Stimulated activated CD4-positive, alpha-beta T cell treated with anti-CD3 and anti-CD28 coated beads, Interleukin-1b, Interleukin-23, amount 100 ng/mL, for 4 hours (primary cell): ENCODE data around the gene SLITRK6.
"Not testable (repeated sequence)": the region's sequence is repeated elsewhere in the genome, so short reads cannot be mapped to it uniquely, and the experiment has no call there.

Experiments
- DNase-seq, 2 donors: peaks; one replicate each; pipeline ENCODE4 v3.0.0-alpha.2; 2020; ENCODE audit warnings: low read depth in 2 of 2

SLITRK6 gene, protein sequence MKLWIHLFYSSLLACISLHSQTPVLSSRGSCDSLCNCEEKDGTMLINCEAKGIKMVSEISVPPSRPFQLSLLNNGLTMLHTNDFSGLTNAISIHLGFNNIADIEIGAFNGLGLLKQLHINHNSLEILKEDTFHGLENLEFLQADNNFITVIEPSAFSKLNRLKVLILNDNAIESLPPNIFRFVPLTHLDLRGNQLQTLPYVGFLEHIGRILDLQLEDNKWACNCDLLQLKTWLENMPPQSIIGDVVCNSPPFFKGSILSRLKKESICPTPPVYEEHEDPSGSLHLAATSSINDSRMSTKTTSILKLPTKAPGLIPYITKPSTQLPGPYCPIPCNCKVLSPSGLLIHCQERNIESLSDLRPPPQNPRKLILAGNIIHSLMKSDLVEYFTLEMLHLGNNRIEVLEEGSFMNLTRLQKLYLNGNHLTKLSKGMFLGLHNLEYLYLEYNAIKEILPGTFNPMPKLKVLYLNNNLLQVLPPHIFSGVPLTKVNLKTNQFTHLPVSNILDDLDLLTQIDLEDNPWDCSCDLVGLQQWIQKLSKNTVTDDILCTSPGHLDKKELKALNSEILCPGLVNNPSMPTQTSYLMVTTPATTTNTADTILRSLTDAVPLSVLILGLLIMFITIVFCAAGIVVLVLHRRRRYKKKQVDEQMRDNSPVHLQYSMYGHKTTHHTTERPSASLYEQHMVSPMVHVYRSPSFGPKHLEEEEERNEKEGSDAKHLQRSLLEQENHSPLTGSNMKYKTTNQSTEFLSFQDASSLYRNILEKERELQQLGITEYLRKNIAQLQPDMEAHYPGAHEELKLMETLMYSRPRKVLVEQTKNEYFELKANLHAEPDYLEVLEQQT

DNA sequence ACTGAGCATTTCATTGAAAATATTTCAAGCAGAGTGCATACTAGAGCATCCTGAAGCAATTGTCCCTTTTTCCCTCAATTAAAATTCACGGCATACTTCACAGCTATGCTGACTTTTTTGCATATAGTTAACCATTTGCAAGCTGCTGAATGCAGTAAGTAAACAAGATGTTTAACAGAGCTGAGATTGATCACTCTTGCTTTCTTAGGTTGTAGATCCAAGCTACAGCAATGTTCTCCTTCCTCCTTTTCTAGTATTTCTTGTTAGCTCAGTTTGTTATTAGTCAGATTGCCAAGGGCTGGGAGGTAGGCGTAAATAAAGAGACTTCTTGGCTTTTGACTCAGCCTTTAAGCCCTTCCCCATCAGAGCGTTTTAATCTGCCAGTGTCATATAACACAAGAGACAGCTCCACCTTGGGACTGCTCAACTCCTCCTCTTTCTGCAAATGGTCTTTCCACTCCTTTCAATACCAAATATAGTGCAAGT, at the start of gene SLITRK6:
Gene SLITRK6 (minus strand): TSS at position 323 of the 486 bp plus-strand sequence. CDS start 2,911 bp downstream, outside the sequence.
- DNase-seq, result no peak

DNA sequence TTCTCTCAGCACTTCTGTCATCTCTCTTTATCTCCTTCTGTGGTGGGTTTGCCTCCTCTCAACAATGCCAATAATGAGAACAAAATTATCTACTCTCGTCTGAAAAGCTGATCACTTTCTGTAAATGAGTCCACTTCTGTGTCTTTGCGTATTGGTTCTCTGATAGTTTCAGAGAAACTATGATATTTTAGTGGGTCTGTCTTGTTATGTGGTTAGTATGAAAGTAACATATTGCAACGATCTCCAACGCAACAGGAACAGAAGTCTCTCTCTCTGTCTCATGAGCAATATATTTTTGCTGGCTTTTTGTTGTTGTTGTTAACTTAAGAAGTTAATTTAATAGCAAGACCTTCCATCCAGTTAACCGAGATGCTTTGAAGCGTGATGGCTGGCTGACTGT, 47.8 kb upstream of the SLITRK6 start:
- no peak for DNase-seq

DNA sequence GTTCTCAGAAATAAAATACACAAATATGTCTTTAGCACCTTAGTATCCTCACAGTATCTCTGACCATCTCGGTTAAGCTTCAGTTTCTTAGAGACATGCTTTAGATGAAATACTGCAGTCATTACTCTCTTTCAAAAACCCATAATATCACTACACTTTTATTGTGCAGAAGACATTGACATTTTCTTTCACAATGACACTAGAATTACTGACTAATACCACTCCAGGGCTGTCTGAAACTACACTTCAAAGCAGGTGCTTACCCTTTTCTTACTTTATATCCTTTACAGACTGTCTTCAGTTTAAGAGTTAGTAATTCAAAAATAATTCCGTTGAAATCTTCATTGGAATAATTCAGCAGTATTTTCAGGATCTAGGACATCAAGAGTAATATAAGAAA, 42.2 kb upstream of the SLITRK6 start:
- DNase-seq, result no peak

DNA sequence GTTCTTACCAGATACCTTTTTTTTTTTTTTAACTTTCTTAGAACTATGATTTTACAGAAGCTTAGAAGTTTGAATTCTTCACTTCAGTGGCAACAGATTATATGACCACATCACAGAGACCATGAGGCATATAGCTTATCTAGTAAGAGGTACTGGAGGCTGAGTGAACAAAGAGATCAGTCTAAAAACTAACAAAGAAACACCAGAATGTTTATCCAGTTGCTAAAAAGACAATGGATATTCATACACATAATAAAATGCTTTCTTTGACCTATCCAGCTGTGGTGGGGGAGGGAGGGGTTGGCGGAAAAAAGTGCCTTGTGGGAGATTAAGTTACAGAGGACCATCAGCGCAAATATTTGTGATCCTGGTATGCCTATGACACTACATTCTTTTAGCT, 34.7 kb upstream of the SLITRK6 start:
- DNase-seq, result no peak

DNA sequence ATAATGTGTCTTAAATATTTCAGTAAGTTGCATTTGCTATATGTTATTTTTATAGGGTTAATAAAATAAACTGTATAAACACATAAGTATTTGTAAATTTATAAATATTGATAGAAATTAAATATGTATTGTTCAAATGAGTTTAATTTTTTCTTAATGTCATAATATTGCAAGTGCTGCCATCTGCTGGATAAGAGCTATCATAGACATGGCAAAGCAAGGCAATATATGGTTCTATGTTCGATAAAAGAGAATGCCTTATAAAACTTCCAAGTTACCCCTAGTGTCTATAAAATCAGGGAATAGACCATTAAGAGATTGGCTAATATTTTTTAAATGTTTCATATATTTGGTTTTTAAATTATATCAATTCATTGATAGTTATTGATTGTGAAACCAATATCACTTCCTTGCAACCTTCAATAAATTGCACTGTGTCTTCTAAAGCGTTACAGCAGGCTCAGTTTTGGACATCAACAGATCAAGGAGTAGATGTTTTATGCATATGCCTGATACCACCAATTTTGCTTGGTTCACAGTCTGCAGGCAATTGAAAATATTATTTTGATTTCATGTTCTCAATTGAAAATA, 29.0 kb upstream of the SLITRK6 start:
- DNase-seq, result no peak

DNA sequence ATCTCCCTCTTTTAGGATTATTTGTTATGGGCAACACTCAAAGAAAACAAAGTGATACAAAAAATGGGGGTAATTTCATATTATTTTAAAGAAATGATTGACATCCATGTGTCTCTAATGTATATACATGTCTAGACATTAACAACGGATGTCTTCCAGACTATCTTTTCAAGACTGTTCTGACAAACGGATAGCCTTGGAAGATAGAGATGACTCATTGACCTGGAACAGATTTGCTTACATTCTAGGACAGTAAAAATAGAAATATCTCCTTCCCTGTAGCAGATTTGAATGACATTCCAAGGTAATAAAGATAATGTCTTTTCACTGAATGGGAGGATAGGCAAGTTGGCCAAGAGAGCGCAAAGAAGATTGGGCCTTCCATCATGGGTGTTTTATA, 26.2 kb upstream of the SLITRK6 start:
- no peak for DNase-seq

DNA sequence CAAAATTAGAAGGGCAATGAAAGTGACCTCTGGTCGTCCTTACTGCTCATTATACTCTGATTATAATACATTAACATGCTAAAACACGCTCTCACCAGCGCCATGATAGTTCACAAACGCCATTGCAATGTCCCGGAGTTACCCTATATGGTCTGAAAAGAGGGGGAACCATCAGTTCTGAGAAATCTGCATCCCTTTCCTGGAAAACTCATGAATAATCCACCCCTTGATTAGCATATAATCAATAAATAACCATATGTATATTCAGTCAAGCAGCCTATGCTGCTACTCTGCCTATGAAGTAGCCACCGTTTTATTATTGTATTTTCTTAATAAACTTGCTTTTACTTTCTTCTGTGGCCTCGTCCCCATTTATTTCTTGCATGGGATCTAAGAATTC, 24.6 kb upstream of the SLITRK6 start:
- DNase-seq, result no peak

DNA sequence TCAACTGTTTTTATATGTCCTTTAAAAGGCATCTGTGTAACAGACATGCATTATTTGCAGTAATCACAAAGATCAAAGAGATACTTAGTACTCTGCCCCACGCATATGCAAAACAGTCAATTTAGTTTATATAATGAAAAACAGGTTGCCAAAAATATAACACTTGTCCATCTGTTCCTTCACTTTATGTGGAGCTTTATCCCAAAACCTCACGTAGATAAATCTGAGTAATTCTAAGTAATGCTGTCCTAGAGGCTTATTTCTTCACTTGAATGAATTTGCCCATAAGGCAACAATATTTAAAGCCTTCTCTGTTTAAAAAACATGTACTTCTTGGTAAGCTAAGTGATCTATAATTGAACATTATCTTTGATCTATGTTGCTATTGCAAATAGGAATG, 20.3 kb upstream of the SLITRK6 start:
- no peak for DNase-seq

DNA sequence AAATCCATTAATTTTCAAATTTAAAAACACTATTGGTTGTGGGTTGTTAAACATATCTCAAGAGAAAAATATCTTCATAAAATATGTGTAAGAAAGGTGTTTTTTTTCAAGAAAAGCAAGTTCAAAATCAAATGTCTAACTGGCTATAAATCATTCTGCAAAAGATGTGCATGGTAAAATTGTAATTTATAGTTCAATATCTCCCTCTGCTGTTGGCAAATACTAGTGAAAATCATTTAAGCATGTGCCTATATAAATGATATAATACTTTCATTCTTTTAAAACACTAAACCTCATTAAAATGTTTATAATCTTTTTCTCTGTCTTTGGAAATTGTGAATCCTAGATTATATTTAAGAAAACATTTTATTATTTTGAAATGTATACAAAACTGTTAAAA, 17.2 kb upstream of the SLITRK6 start:
- DNase-seq, result no peak

DNA sequence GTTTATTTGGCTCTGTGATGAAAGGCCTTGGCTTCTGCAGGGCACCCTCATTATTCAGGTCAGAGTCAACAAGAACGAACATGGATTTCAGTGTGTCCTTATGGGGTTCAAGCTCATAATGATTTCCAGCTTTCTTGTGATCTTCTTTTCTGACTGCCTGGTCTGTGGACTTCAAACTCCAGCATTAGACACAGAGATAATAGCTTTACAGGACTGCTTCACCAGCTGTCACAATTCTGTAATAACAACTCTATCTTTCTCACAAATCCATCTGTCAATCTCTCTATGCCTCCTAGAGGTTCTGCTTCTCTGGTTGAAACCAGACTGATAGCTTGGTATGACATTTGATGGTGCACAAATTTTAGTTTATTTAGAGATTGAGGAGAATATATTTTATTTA, 13.1 kb upstream of the SLITRK6 start:
- DNase-seq, result no peak

DNA sequence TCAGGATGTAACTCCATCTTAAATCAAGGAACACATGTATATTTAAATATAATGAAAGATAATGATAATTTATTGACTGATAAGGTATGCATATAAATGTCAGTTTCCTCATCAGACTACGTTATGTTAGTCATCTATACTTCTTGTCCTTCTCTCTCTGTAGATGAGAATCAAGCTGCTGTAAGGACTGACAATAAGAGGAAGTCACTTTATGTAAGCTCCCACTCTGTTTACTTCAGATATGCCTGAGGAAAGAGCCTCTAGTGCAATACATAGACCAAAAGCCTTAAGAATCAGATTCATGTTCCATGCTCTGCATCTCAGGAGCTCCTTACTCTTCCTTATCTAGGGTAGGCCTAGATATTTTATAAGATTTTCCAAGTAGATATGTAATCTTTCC, 9.6 kb upstream of the SLITRK6 start:
- DNase-seq, result no peak

DNA sequence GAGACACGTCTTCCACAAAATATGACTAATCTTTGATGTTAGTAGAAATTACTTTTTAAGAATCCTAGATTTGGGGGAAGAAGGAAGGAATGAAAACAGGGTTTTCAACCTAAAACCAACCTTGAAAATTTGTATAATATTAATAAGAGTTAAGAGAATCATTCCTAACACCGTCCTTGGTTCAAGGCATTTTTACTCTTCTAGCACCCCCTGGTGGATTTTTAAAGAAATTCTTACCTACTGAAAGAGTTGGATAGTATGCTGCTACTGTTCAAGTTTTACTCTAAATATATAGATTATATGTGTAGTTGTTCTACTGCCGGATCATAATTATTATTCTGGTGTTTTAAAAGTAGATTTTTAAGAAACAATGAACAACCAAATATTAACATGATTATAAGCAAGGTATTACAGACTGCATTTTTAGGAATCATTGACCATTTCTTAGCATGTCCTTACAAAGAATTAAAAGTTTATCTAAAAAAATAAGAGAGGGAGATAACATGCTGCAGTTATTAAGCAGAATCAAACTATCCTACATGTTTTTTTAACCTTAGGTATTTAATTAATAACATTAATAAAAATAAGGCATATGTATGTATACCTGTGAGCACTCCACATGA, 7.4 kb upstream of the SLITRK6 start:
- no peak for DNase-seq

DNA sequence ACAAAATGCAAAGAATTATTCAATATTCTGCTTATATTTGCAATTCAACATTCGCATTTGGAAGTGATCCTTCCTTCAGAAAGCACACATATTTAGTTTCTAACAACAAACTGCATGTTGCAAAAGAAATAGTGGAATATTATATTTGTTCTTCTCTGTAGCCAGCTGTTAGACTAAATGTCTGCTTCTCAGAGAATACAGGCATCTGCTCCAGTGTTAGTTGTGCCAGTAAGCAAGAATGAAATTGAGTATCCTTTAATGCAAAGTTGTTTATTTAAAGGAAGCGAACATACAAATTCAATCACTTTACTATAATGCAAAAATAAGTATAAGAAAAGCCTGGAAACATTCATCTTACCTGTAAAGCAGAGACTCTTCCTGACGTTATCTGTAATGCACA, 663 bp downstream of the SLITRK6 start:
- no peak for DNase-seq

DNA sequence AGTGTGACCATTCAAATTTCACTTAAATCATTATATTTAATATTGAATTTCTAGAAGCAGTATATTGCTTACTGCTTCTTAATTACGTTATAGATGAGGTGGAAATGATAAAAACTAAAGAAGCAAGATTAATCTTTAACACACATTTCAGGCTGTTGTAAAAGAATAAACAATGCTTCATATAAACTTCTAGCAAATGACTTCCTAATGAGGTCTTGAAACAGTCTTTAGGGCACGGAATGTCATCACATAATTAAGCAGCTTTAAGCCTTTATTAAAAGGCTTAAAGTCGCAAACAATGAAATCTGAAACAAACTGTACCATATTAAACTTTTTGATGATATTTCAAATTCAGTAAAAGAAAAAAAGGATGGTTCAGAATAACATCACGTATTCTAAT, 1.9 kb downstream of the SLITRK6 start:
- DNase-seq, result no peak

DNA sequence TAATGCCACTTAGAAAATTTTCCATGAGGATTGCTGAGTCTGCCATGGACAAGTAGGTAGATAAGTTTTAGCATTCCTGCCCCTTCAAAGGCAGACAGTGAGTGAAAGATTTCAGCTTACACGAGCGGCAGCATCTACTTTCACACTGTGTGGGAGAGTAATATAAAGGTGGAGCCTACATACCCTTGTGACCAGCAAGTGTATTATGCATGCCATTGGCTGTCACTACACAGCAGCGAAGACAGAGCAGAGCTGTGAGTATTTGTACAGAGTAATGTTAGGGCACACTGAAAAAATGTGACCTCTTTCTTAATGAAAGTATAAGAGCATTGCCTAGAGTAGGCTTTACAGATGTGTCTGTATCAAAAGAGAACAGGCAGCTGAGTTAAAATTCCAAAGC, 14.0 kb downstream of the SLITRK6 start:
- DNase-seq, result no peak

DNA sequence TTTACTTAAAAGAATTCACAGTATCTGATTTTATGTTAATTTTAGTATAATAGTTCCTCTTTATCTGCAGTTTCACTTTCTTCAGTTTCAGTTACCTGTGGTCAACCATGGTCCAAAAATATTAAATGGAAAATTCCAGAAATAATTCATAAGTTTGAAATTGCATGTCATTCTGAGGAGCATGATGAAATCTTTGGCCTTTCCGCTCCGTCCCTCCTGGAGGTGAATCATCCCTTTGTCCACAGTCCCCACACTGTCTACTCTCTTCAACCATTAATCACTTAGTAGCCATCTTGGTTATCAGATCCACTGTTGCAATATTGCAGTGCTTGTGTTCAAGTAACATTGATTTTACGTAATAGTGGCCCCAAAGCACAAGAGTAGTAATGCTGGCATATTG, 26.9 kb downstream of the SLITRK6 start:
- no peak for DNase-seq

DNA sequence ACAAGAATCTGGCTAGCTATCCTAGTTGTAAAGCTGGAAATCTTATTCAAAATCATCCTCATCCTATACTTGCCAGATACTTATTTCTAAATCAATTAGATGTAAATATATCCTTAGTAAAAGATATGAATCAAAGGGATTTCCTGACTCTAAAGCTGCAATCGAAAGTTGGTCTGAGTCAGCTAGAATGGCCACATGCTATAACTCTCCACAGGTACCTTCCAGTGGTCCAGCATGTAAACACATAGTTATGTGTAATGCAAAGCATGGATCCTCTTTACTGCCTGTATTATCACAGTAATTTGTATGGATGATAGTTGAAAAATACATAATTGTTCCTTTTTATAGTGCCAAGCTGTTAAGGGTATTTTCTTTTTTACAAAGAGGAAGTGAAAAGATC, 27.4 kb downstream of the SLITRK6 start:
- DNase-seq, result no peak

DNA sequence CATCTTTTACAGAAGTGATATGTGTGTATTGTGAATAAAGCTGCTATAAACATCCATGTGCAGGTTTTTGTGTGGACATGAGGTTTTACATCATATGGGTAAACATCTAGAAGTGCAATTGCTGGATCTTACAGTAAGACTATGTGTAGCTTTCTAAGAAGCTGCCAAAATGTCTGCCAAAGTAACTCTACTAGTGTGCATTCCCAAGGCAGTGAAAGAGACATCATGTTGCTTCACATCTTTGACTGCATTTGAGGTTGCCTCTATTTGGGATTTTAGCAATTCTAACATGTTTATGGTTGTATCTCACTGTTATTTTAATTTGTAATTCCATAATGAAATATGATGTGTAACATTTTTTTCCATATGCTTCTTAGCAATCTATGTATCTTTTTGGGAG, 30.3 kb downstream of the SLITRK6 start:
- DNase-seq, result no peak

DNA sequence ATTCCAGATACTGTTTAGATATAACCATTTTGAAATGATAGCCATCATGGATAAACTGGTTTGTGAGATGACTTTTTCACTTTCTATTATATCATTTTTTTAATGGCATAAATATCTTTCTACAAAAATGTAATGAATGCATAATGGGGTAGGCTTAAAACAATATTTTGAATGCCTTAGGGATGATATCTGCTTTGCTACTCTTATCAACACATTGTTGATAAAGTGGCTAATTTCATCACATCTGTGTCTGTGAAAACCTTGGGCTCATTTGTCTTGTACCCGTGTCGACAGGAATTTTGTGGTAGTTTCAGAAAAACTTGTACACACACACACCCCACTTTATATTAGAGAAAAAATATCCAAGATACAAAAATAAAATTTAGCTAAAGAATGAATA, 44.1 kb downstream of the SLITRK6 start:
- DNase-seq, result no peak

DNA sequence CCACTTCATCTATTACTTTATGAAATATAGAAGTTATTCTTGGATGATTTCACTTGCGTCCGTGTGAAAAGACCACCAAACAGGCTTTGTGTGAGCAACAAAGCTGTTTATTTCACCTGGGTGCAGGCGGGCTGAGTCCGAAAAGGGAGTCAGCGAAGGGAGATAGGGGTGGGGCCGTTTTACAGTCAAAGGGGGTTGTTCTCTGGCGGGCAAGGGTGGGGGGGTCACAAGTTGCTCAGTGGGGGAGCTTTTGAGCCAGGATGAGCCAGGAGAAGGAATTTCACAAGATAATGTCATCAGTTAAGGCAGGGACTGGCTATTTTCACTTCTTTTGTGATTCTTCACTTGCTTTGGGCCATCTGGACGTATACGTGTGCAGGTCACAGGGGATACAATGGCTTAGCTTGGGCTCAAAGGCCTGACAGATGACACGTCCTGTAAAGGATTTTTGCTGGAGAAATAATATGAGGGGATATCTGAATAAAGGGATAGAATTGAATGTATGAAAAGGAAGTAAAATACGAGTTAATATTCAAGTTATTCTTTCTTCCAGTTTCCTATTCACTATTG, 55.9 kb downstream of the SLITRK6 start:
- DNase-seq, result not testable (repeated sequence)
